BLaER1 treated with 17β-estradiol and CSF1 and Interleukin-3, amounts not matched to agents 10 nM and 100 nM (cell line): Measurements from ENCODE around the gene LCOR.

Experiments
- H3K27ac ChIP-seq, 11 experiments: shearing (Covaris generic); formaldehyde crosslinking; 2 replicates each; pipeline ENCODE4 v1.8.1; 2022
- H3K27me3 ChIP-seq, 11 experiments: shearing (Covaris generic); formaldehyde crosslinking; 2 replicates each; pipeline ENCODE4 v1.8.1; 2022
- H3K36me3 ChIP-seq, 11 experiments: shearing (Covaris generic); formaldehyde crosslinking; 2 replicates each; pipeline ENCODE4 v1.8.1; 2022
- H3K4me1 ChIP-seq, 10 experiments: shearing (Covaris generic); formaldehyde crosslinking; 2 replicates each; pipeline ENCODE4 v1.8.1; 2022
- H3K4me2 ChIP-seq, 11 experiments: shearing (Covaris generic); formaldehyde crosslinking; 2 replicates each; pipeline ENCODE4 v1.8.1; 2022
- H3K4me3 ChIP-seq, 10 experiments: shearing (Covaris generic); formaldehyde crosslinking; 2 replicates each; pipeline ENCODE4 v1.8.1; 2022
- H3K9ac ChIP-seq, 11 experiments: shearing (Covaris generic); formaldehyde crosslinking; 2 replicates each; pipeline ENCODE4 v1.8.1; 2022
- H3K9me3 ChIP-seq, 11 experiments: shearing (Covaris generic); formaldehyde crosslinking; replicated peaks in 1 of 11; 2 replicates each; pipeline ENCODE4 v1.8.1; 2022
- H4K20me1 ChIP-seq, 11 experiments: shearing (Covaris generic); formaldehyde crosslinking; 2 replicates each; pipeline ENCODE4 v1.8.1; 2022
- Cebpa-rat ChIP-seq, 11 experiments: shearing (Covaris generic); IDR thresholded peaks; 2 replicates each; pipeline ENCODE4 v1.8.1; 2022

LCOR gene

DNA sequence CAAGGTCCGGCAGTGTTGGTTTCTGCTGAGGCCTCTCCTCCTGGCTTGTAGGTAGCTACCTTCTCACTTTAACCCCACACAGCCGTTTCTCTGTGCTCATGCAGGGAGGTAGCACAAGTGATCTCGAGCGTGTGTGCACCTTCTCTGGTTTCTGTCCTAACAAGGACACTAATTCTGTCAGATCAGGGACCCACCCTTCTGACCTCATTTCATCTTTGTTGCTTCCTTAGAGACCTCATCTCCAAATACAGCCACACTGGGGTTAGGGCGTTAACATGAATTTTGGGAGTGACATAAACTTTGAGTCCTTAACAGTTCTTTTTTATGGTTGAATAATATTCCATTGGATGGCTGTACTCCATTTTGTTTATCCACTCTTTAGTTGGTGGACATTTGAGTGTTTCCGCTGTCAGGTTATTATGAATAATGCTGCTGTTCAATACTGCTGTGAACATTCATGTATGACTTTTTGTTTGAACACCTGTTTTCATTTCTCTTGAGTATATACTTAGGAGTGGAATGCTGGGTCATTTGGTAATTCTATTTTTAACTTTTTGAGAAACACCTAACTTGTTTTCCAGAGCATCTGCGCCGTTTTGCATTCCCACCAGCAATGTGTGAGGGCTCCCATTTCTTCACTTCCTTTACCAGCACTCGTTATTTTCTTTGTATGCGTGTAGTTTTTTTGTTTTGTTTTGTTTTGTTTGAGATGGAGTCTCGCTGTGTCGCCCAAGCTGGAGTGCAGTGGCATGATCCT is 57.5 kb downstream of the LCOR start:
- Histone ChIP-seq H3K36me3 (peaks cover 54 to 100% (median 94%) of the 10 kb centered on the region in 11 experiments), H3K27me3 (no peaks in the 10 kb centered on the region), H3K27ac (no peak overlapping the region), H3K4me3 (no peak overlapping the region), H3K4me1 (peaks cover 0 to 19% (median 0%) of the 10 kb centered on the region in 10 experiments; a peak in 5 of 20 replicates), H3K9ac (no peak overlapping the region), H4K20me1 (peaks cover 0 to 99% (median 35%) of the 10 kb centered on the region in 11 experiments; a peak in 15 of 22 replicates), H3K4me2 (peak overlapping the region in 2 of 11 experiments; percentile 29 to 41; a peak in 2 of 22 replicates), H3K9me3 (peaks cover 23 to 90% (median 84%) of the 10 kb centered on the region in 11 experiments)
- no peak for TF ChIP-seq Cebpa-rat (IDR thresholded peaks at IDR 0.05)

- Histone ChIP-seq H3K4me2 (peak overlapping the region in 2 of 11 experiments; percentile 29 to 41; a peak in 2 of 22 replicates), H3K36me3 (peaks cover 48 to 99% (median 92%) of the 10 kb centered on the region in 11 experiments), H3K27me3 (no peaks in the 10 kb centered on the region), H3K9me3 (peaks cover 23 to 85% (median 79%) of the 10 kb centered on the region in 11 experiments), H3K4me1 (peaks cover 0 to 19% (median 0%) of the 10 kb centered on the region in 10 experiments; a peak in 5 of 20 replicates), H3K27ac (no peak overlapping the region), H4K20me1 (peaks cover 0 to 99% (median 35%) of the 10 kb centered on the region in 11 experiments; a peak in 18 of 22 replicates), H3K4me3 (no peak overlapping the region), H3K9ac (no peak overlapping the region)
- TF ChIP-seq Cebpa-rat (IDR thresholded peaks at IDR 0.05), result no peak
Observed at GRCh38 chr10:96890172-96890513, 58.0 kb downstream of the LCOR start.

GRCh38 chr10:96890580-96890979 is 58.5 kb downstream of the LCOR start:
- H3K27me3 ChIP-seq, result no peaks in the 10 kb centered on the region
- peak overlapping the region in 1 of 11 experiments; percentile 41; a peak in 1 of 22 replicates for H3K4me2 ChIP-seq
- no peak for TF ChIP-seq Cebpa-rat (IDR thresholded peaks at IDR 0.05)
- no peak overlapping the region for H3K9ac ChIP-seq
- peaks cover 44 to 99% (median 91%) of the 10 kb centered on the region in 11 experiments for H3K36me3 ChIP-seq
- peaks cover 23 to 81% (median 74%) of the 10 kb centered on the region in 11 experiments for H3K9me3 ChIP-seq
- H3K27ac ChIP-seq, result no peak overlapping the region
- H3K4me1 ChIP-seq, result peaks cover 0 to 19% (median 0%) of the 10 kb centered on the region in 10 experiments; a peak in 5 of 20 replicates
- H3K4me3 ChIP-seq, result no peak overlapping the region; a peak in 1 of 20 replicates
- peaks cover 0 to 99% (median 36%) of the 10 kb centered on the region in 11 experiments; a peak in 20 of 22 replicates for H4K20me1 ChIP-seq

DNA sequence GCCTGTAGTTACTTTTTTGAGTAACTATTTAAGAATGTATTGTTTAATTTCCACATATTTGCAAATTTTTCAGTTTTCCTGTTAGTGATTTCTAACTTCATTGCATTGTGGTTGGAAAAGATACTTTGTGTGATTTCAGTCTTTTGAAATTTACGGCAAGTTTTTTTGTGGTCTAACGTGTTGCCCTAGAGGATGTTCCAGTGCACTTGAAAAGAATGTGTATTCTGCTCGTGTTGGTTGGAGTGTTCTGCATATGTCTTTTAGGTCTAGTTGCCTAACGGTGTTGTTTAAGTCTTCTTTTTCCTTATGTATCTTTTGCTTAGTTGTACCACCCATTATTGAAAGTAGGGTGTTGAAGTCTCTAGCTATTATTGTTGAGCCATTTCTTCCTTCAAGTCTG is 59.7 kb downstream of the LCOR start:
- no peak overlapping the region for H3K4me3 ChIP-seq
- peaks cover 6 to 99% (median 48%) of the 10 kb centered on the region in 11 experiments; a peak in 20 of 22 replicates for H4K20me1 ChIP-seq
- no peak overlapping the region for H3K9ac ChIP-seq
- peaks cover 0 to 19% (median 0%) of the 10 kb centered on the region in 10 experiments; a peak in 5 of 20 replicates for H3K4me1 ChIP-seq
- peaks cover 16 to 68% (median 62%) of the 10 kb centered on the region in 11 experiments for H3K9me3 ChIP-seq
- no peak overlapping the region for H3K27ac ChIP-seq
- H3K36me3 ChIP-seq, result peaks cover 31 to 99% (median 87%) of the 10 kb centered on the region in 11 experiments
- TF ChIP-seq Cebpa-rat (IDR thresholded peaks at IDR 0.05), result no peak
- no peak overlapping the region for H3K4me2 ChIP-seq
- H3K27me3 ChIP-seq, result no peaks in the 10 kb centered on the region

DNA sequence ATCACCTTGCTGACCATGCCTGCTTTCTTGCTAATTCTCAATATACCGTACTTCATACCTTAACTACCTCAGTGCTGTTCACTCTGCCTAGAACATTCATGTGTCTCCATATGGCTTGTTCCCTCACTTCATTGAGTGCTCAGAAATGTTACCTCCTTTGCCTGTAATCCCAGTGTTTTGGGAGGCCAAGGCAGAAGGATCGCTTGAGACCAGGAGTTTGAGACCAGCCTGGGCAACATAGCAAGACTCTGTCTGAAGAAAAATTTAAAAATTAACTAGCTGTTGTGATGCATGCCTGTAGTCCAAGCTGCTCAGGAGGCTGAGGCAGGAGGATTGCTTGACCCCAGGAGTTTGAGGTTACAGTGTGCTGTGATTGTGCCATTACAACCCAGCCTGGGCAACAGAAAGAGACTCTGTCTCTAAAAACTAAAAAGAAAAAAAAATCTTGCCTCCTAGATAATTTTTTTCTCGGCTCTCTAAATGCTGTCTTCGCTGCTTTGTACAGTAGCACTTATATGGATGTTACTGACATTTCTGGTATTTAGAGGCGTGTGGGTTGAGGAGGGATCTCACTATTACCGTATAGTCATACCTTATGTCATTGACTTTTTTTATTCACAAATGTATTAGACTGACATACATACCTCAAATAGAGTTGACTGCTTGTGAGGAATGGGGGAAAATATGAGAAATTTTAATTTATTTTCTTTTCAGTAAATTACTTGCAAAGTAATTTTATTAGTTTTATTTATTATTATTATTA is 63.7 kb downstream of the LCOR start:
- peaks cover 19 to 64% (median 52%) of the 10 kb centered on the region in 11 experiments for H3K36me3 ChIP-seq
- H3K4me2 ChIP-seq, result no peak overlapping the region
- H3K9me3 ChIP-seq, result peaks cover 15 to 38% (median 27%) of the 10 kb centered on the region in 11 experiments
- TF ChIP-seq Cebpa-rat (IDR thresholded peaks at IDR 0.05), result no peak
- H3K9ac ChIP-seq, result no peak overlapping the region
- no peak overlapping the region for H3K27ac ChIP-seq
- no peaks in the 10 kb centered on the region for H3K27me3 ChIP-seq
- H3K4me3 ChIP-seq, result no peak overlapping the region
- H4K20me1 ChIP-seq, result peaks cover 14 to 96% (median 69%) of the 10 kb centered on the region in 11 experiments; a peak in 21 of 22 replicates
- peaks cover 0 to 4% (median 0%) of the 10 kb centered on the region in 10 experiments; a peak in 1 of 20 replicates for H3K4me1 ChIP-seq

- H4K20me1 ChIP-seq, result peaks cover 14 to 96% (median 78%) of the 10 kb centered on the region in 11 experiments; a peak in 21 of 22 replicates
- peaks cover 8 to 38% (median 25%) of the 10 kb centered on the region in 11 experiments for H3K9me3 ChIP-seq
- no peak overlapping the region for H3K27ac ChIP-seq
- H3K4me1 ChIP-seq, result peaks cover 0 to 4% (median 0%) of the 10 kb centered on the region in 10 experiments; a peak in 1 of 20 replicates
- H3K27me3 ChIP-seq, result no peaks in the 10 kb centered on the region
- no peak for TF ChIP-seq Cebpa-rat (IDR thresholded peaks at IDR 0.05)
- no peak overlapping the region for H3K4me3 ChIP-seq
- peaks cover 13 to 64% (median 55%) of the 10 kb centered on the region in 11 experiments for H3K36me3 ChIP-seq
- no peak overlapping the region for H3K4me2 ChIP-seq
- no peak overlapping the region for H3K9ac ChIP-seq
Observed at GRCh38 chr10:96896884-96897589, 64.9 kb downstream of the LCOR start.

DNA sequence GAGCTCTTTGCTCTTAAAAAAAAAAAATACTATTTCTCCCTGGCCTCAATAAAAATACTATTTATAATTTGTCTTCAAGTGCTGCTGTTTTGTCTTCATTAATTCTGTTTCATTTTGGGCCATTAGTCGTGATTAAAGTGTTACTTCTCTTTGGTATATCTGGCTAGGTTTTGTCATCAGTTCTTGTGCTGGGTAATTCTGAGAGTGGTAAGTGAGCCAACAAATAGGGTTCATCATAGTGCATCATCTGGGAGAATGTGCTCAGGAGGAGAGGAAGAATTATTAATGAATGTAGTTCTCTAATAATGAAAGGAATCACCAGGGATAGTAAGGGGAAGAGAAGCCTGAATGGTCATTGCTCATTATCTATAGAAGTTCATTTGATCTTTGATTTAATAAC is 70.0 kb downstream of the LCOR start:
- H3K4me3 ChIP-seq, result no peak overlapping the region
- peaks cover 0 to 4% (median 0%) of the 10 kb centered on the region in 10 experiments; a peak in 1 of 20 replicates for H3K4me1 ChIP-seq
- TF ChIP-seq Cebpa-rat (IDR thresholded peaks at IDR 0.05), result no peak
- H3K36me3 ChIP-seq, result peaks cover 4 to 30% (median 21%) of the 10 kb centered on the region in 11 experiments; a peak in 20 of 22 replicates
- H3K27ac ChIP-seq, result no peak overlapping the region
- no peak overlapping the region for H3K9ac ChIP-seq
- H3K9me3 ChIP-seq, result peaks cover 0 to 27% (median 13%) of the 10 kb centered on the region in 11 experiments; a peak in 18 of 22 replicates
- H3K27me3 ChIP-seq, result no peaks in the 10 kb centered on the region
- no peak overlapping the region for H3K4me2 ChIP-seq
- peaks cover 42 to 96% (median 85%) of the 10 kb centered on the region in 11 experiments; a peak in 21 of 22 replicates for H4K20me1 ChIP-seq

DNA sequence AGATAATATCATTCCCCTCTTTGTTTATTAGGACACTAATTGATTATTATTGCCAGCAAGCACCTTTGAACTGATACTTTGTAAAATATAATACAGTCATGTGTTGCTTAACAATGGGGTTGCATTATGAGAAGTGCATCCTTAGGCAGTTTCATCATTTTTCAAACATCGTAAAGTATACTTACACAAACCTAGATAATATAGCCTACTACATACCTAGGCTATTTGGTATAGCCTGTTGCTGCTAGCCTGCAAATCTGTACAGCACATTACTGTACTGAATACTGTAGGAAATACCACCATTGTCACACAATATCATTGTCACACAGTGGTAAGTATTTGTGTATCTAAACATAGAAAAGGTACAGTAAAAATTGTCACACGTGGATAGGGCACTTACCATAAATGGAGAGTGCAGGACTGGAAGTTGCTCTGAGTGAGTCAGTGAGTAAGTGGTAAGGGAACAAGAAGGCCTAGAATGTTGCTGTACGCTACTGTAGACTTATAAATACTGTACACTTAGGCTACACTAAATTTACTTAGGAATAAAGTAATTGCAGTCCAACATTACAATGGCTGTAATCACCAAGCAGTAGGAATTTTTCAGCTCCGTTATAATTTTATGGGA is 70.7 kb downstream of the LCOR start:
- Histone ChIP-seq H3K9me3 (peaks cover 0 to 27% (median 13%) of the 10 kb centered on the region in 11 experiments; a peak in 18 of 22 replicates), H3K27ac (no peak overlapping the region), H4K20me1 (peaks cover 36 to 96% (median 82%) of the 10 kb centered on the region in 11 experiments; a peak in 21 of 22 replicates), H3K27me3 (no peaks in the 10 kb centered on the region), H3K4me1 (peaks cover 0 to 4% (median 0%) of the 10 kb centered on the region in 10 experiments; a peak in 1 of 20 replicates), H3K4me3 (no peak overlapping the region), H3K36me3 (peaks cover 8 to 34% (median 24%) of the 10 kb centered on the region in 11 experiments; a peak in 21 of 22 replicates), H3K4me2 (no peak overlapping the region), H3K9ac (no peak overlapping the region)
- no peak for TF ChIP-seq Cebpa-rat (IDR thresholded peaks at IDR 0.05)
